SH-SY5Y (cell line): ENCODE results near the gene ROR1.

ENCODE experiments used
- GATA2 ChIP-seq: IDR thresholded peaks from 2 replicates; pipeline ENCODE4 v1.6.1; 2011; ENCODE audit warnings: mild to moderate bottlenecking, low read depth, low read length
- GATA3 ChIP-seq: IDR thresholded peaks from 2 replicates; pipeline ENCODE4 v1.6.1; 2011; ENCODE audit warnings: low read depth, mild to moderate bottlenecking, low read length, moderate library complexity

DNA sequence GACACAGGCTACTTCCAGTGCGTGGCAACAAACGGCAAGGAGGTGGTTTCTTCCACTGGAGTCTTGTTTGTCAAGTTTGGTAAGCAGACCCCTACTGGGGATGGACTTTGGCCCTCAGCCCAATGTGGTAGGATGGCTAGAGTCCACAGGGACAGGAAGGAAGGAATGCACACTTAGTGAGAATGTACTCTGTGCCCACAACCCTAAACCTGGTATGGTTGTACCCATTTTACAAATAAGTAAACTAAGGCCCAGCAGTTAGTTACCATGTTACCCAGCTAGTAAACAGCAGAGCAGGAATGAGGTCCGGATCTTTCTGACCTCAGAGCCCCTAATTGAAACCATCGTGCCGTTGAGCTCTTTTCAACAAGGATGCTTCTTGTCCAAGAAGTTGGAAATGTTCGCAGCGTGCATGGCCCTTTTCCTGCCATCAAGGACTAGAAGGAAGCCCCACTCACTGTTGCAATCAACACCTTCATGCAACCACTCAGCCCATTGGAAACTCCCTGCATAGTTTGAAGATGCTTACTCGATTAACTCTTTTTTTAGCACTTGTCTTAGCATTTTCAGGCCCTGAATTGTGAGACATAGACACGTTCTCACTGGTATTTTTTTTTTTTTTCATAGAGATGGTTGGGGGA lies 276.2 kb downstream of the ROR1 start:
- no peak for TF ChIP-seq GATA2
- TF ChIP-seq GATA3 = no peak
